Transverse colon (tissue), 4 donors: ENCODE data around the gene TRIM43B.

Source experiments
- EP300 ChIP-seq: sonication (generic); formaldehyde crosslinking; IDR thresholded peaks from one replicate; pipeline ENCODE4 v1.6.1; 2017; ENCODE audit warnings: antibody characterized with exemption, low read depth
- POLR2A ChIP-seq: fragments of 450-650 bp; IDR thresholded peaks from one replicate; pipeline ENCODE4 v1.6.1; 2016; ENCODE audit warnings: antibody characterized with exemption, mild to moderate bottlenecking, moderate library complexity
- POLR2AphosphoS5 ChIP-seq, 3 donors: sonication (generic); formaldehyde crosslinking; IDR thresholded peaks; one replicate each; pipeline ENCODE4 v1.6.1; 2016; ENCODE audit warnings: antibody characterized with exemption in 3 of 3
- TF ChIP-seq, protein P1 (sequence below), 5 experiments: fragments of 200-600 bp in 3 of 5; fragments of 450-650 bp in 2 of 5; sonication (generic) in 3 of 5; IDR thresholded peaks; 1 replicate in 2 of 5; 2 replicates in 3 of 5; pipeline ENCODE4 v1.5.1; 2016 to 2017; ENCODE audit warnings: antibody characterized with exemption in 5 of 5, inconsistent platforms in 3 of 5, mild to moderate bottlenecking in 2 of 5, moderate library complexity in 1 of 5

DNA sequence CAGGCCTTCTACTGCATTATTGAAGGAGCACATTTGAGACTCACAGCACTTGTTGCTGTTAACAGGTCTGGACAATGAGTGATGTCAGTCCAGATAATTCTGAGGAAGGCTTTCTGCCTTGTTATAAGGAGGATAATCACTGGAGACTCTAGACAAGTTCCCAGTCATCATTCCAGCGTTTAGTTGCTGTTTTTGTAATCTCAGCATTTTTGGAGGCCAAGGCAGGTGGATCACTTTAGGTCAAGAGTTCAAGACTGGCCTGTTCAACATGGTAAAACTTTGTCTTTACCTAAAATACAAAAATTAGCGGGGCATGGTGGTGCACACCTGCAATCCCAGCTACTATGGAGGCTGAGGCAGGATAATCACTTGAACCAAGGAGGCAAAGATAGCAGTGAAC is 39.6 kb upstream of the TRIM43B start:
- TF ChIP-seq EP300 (no peak), POLR2A (no peak), POLR2AphosphoS5 (IDR thresholded peaks at IDR 0.05) (no peak)
- TF ChIP-seq, protein P1, sequence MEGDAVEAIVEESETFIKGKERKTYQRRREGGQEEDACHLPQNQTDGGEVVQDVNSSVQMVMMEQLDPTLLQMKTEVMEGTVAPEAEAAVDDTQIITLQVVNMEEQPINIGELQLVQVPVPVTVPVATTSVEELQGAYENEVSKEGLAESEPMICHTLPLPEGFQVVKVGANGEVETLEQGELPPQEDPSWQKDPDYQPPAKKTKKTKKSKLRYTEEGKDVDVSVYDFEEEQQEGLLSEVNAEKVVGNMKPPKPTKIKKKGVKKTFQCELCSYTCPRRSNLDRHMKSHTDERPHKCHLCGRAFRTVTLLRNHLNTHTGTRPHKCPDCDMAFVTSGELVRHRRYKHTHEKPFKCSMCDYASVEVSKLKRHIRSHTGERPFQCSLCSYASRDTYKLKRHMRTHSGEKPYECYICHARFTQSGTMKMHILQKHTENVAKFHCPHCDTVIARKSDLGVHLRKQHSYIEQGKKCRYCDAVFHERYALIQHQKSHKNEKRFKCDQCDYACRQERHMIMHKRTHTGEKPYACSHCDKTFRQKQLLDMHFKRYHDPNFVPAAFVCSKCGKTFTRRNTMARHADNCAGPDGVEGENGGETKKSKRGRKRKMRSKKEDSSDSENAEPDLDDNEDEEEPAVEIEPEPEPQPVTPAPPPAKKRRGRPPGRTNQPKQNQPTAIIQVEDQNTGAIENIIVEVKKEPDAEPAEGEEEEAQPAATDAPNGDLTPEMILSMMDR (IDR thresholded peaks at IDR 0.05): no peak
